HG02623 (cell line): ENCODE measurements around the gene DCUN1D3.

ENCODE experiments used
- ATAC-seq: cut with Tn5 transposase; IDR thresholded peaks from one replicate; pipeline ENCODE4 v1.9.1; 2021; ENCODE audit warnings: moderate library complexity; ENCODE audit not compliant: unreplicated experiment

DCUN1D3 gene

GRCh38 chr16:20894388-20894787, 5.8 kb downstream of the DCUN1D3 start:
- ATAC-seq, result no peak

GRCh38 chr16:20889625-20890275, 10.4 kb downstream of the DCUN1D3 start:
- no peak for ATAC-seq

GRCh38 chr16:20887207-20887606, 13.0 kb downstream of the DCUN1D3 start:
- no peak for ATAC-seq

- no peak for ATAC-seq
These were observed 13.8 kb downstream of the DCUN1D3 start for GRCh38 chr16:20886320-20886719.

- ATAC-seq, result no peak
These were observed 16.0 kb downstream of the DCUN1D3 start for GRCh38 chr16:20884240-20884556.

- no peak for ATAC-seq
These were observed 16.5 kb downstream of the DCUN1D3 start for GRCh38 chr16:20883554-20884239.

- no peak for ATAC-seq
These were observed 18.7 kb downstream of the DCUN1D3 start for GRCh38 chr16:20881503-20881878.

- ATAC-seq, result no peak
These were observed 19.2 kb downstream of the DCUN1D3 start for GRCh38 chr16:20880867-20881502.

GRCh38 chr16:20879175-20880040, 20.8 kb downstream of the DCUN1D3 start:
- ATAC-seq, result no peak

GRCh38 chr16:20878682-20879147, 21.4 kb downstream of the DCUN1D3 start:
- no peak for ATAC-seq

GRCh38 chr16:20875355-20875650, 24.9 kb downstream of the DCUN1D3 start:
- ATAC-seq, result no peak

- ATAC-seq, result no peak
These were observed 26.0 kb downstream of the DCUN1D3 start for GRCh38 chr16:20874088-20874581.

- ATAC-seq, result no peak
These were observed 26.8 kb downstream of the DCUN1D3 start for GRCh38 chr16:20873331-20873730.

GRCh38 chr16:20871941-20872815, 28.0 kb downstream of the DCUN1D3 start:
- no peak for ATAC-seq

- ATAC-seq, result no peak
These were observed 28.9 kb downstream of the DCUN1D3 start for GRCh38 chr16:20871258-20871657.

GRCh38 chr16:20870122-20870820, 29.9 kb downstream of the DCUN1D3 start:
- no peak for ATAC-seq

GRCh38 chr16:20868890-20869289, 31.3 kb downstream of the DCUN1D3 start:
- ATAC-seq, result no peak

GRCh38 chr16:20867585-20867984, 32.6 kb downstream of the DCUN1D3 start:
- no peak for ATAC-seq

- ATAC-seq, result no peak
These were observed 33.4 kb downstream of the DCUN1D3 start for GRCh38 chr16:20866801-20867200.
